GM12878 (cell line): ENCODE measurements around the gene RASSF8. TPM values are rescaled to one million over a fixed set of nuclear protein-coding genes. Genes with fewer than 3 reads are reported as not detected.

Experiments used
- ATAC-seq: fragments of 200-7000 bp; cut with Tn5 transposase; 3 replicates; pipeline ENCODE4 v1.9.1; 2020; ENCODE audit warnings: mild to moderate bottlenecking, moderate library complexity
- BruUV-seq: library from RNA; stranded (reverse); fragments of 400-500 nt; replicated peaks from 2 replicates; lab custom pipeline; 2021; lab: Mats Ljungman, UMichigan
- CTCF ChIA-PET: fragments of 300-600 bp; sonication (Branson Sonifier 250); formaldehyde crosslinking; extraction: SDS; loops from one replicate; lab custom pipeline; 2021; ENCODE audit warnings: inconsistent platforms; lab: Yijun Ruan, JAX
- POLR2A ChIA-PET: fragments of 350-600 bp; formaldehyde crosslinking; extraction: SDS; loops from one replicate; lab custom pipeline; 2021; ENCODE audit warnings: inconsistent platforms; lab: Charles Lee
- RAD21 ChIA-PET: fragments of 300-600 bp; sonication (Branson Sonifier 250); formaldehyde crosslinking; loops from one replicate; lab custom pipeline; 2023; ENCODE audit warnings: antibody characterized with exemption; ENCODE audit not compliant: unreplicated experiment; lab: Charles Lee
- SMC1A ChIA-PET: fragments of 300-600 bp; sonication (Branson Sonifier 250); formaldehyde crosslinking; loops from one replicate; lab custom pipeline; 2023; ENCODE audit not compliant: unreplicated experiment, uncharacterized antibody; lab: Charles Lee
- DNase-seq: peaks from one replicate; pipeline ENCODE4 v3.0.0-alpha.2; 2011; ENCODE audit warnings: low read depth, low spot score
- FAIRE-seq: peaks from 3 replicates; lab custom pipeline; 2011; peaks lifted over from hg19 to GRCh38; lab: Jason Lieb, UNC
- H2AFZ ChIP-seq: 2 replicates; pipeline ENCODE4 v1.6.0; 2011; ENCODE audit warnings: low read depth, low read length, control low read depth; ENCODE audit not compliant: control insufficient read depth
- H3K27ac ChIP-seq: 2 replicates; pipeline ENCODE4 v1.5.1; 2011; ENCODE audit warnings: control low read depth; ENCODE audit not compliant: control insufficient read depth, insufficient read depth
- H3K27me3 ChIP-seq, 2 experiments: replicated peaks in 1 of 2; 2 replicates each; pipeline versions ENCODE4 v1.6.0 to v1.6.1; 2011; ENCODE audit warnings: low read length in 1 of 2; ENCODE audit not compliant: control insufficient read depth in 2 of 2, insufficient read depth in 2 of 2
- H3K36me3 ChIP-seq, 2 experiments: 2 replicates each; pipeline ENCODE4 v1.5.1; 2011; ENCODE audit warnings: low read length in 1 of 2; ENCODE audit not compliant: control insufficient read depth in 2 of 2, insufficient read depth in 2 of 2
- H3K4me1 ChIP-seq: 2 replicates; pipeline ENCODE4 v1.6.1; 2011; ENCODE audit warnings: mild to moderate bottlenecking, low read length, moderate library complexity, mixed read lengths; ENCODE audit not compliant: control insufficient read depth, insufficient read depth
- H3K4me2 ChIP-seq: 2 replicates; pipeline ENCODE4 v1.6.0; 2011; ENCODE audit warnings: control low read depth; ENCODE audit not compliant: control insufficient read depth, insufficient read depth
- H3K4me3 ChIP-seq: fragments of 200-600 bp; sonication (generic); 2 replicates; pipeline ENCODE4 v1.5.1; 2016
- H3K79me2 ChIP-seq: 2 replicates; pipeline ENCODE4 v1.6.0; 2011; ENCODE audit warnings: low read length; ENCODE audit not compliant: control insufficient read depth, insufficient read depth
- H3K9ac ChIP-seq: 2 replicates; pipeline ENCODE4 v1.8.0; 2011; ENCODE audit warnings: low read length, control low read depth, mixed read lengths; ENCODE audit not compliant: control insufficient read depth, insufficient read depth
- H3K9me3 ChIP-seq: replicated peaks from 3 replicates; pipeline ENCODE4 v1.5.1; 2011; ENCODE audit warnings: mild to moderate bottlenecking, low read length; ENCODE audit not compliant: control insufficient read depth, insufficient read depth
- H4K20me1 ChIP-seq: 2 replicates; pipeline ENCODE4 v1.6.0; 2011; ENCODE audit not compliant: control insufficient read depth, insufficient read depth
- BCLAF1 ChIP-seq: fragments of 450-650 bp; IDR thresholded peaks from 2 replicates; pipeline ENCODE4 v1.6.1; 2017; ENCODE audit warnings: antibody characterized with exemption, mild to moderate bottlenecking, moderate library complexity
- IKZF1 ChIP-seq: fragments of 450-650 bp; conservative IDR thresholded peaks from 2 replicates; pipeline ENCODE4 v1.6.1; 2017; ENCODE audit warnings: antibody characterized with exemption, mild to moderate bottlenecking
- IKZF2 ChIP-seq, 2 experiments: fragments of 450-650 bp; IDR thresholded peaks; 2 replicates each; pipeline ENCODE4 v1.6.1; 2017; ENCODE audit warnings: mild to moderate bottlenecking in 2 of 2, moderate library complexity in 2 of 2
- PML ChIP-seq: IDR thresholded peaks from 2 replicates; pipeline ENCODE4 v1.6.1; 2012; ENCODE audit warnings: low read length, inconsistent platforms
- POLR2A ChIP-seq: IDR thresholded peaks from 2 replicates; pipeline ENCODE4 v1.6.1; 2011; ENCODE audit warnings: low read depth, mild to moderate bottlenecking, low read length
- RB1 ChIP-seq: fragments of 450-650 bp; formaldehyde crosslinking; IDR thresholded peaks from 2 replicates; pipeline ENCODE4 v1.6.1; 2017; ENCODE audit warnings: mild to moderate bottlenecking, borderline replicate concordance
- TAF1 ChIP-seq: IDR thresholded peaks from 2 replicates; pipeline ENCODE4 v1.6.1; 2011; ENCODE audit warnings: mild to moderate bottlenecking, low read depth, low read length, borderline replicate concordance
- TCF7 ChIP-seq: IDR thresholded peaks from 2 replicates; pipeline ENCODE4 v1.6.1; 2014; ENCODE audit warnings: antibody characterized with exemption, borderline replicate concordance
- WGBS: methylation state at CpG from one replicate; pipeline ENCODE4 v1.1.6; 2016; ENCODE audit warnings: low lambda C conversion rate; ENCODE audit not compliant: insufficient replicate concordance, insufficient coverage; ENCODE audit errors: missing lambda C conversion rate; 5-methylcytosine and 5-hydroxymethylcytosine counted together
- in situ Hi-C: fragments of 300-500 bp; cut with MboI; formaldehyde crosslinking; loops from 9 replicates; pipeline ENCODE4 v1.14.3; 2018; ENCODE audit warnings: mixed read lengths
- intact Hi-C: fragments of 100-400 bp; cut with micrococcal nuclease; formaldehyde crosslinking; loops from one replicate; pipeline ENCODE4 v1.14.2; 2022; ENCODE audit not compliant: unreplicated experiment
- polyA plus RNA-seq, 11 experiments: library from polyadenylated mRNA; depleted of rRNA in 4 of 11; unstranded in 6 of 11; stranded (reverse) in 5 of 11; fragments of >200 nt; fragmentation: Nextera tagmentation in 4 of 11; fragmentation: Illumina TruSeq in 1 of 11; extraction: Ambion mirVana in 4 of 11; extraction: Trizol in 1 of 11; gene quantifications; 1 replicate in 1 of 11; 2 replicates in 10 of 11; pipeline versions ENCODE4 v1.2.1 to v1.2.3, GENCODE V29; 2011 to 2016; ENCODE audit warnings: inconsistent platforms in 2 of 11, missing spikeins in 2 of 11, low read depth in 1 of 11
- total RNA-seq, 4 experiments: library from RNA; depleted of rRNA in 3 of 4; stranded (reverse); fragments of >200 nt in 3 of 4; fragmentation: Illumina TruSeq in 1 of 4; extraction: Trizol in 1 of 4; gene quantifications; 2 replicates each; pipeline versions ENCODE4 v1.2.1 to v1.2.3, GENCODE V29; 2013 to 2021
- TF ChIP-seq, protein P1 (sequence below): fragments of 450-650 bp; IDR thresholded peaks from 2 replicates; pipeline ENCODE4 v1.6.1; 2017; ENCODE audit warnings: mild to moderate bottlenecking
- TF ChIP-seq, protein P2 (sequence below): IDR thresholded peaks from 2 replicates; pipeline ENCODE4 v1.6.1; 2012; ENCODE audit warnings: improper control_type of control experiment, low read depth, low read length; ENCODE audit not compliant: insufficient replicate concordance
- TF ChIP-seq, protein P3 (sequence below): IDR thresholded peaks from 2 replicates; pipeline ENCODE4 v1.6.1; 2012; ENCODE audit warnings: low read depth, low read length, improper control_type of control experiment
- TF ChIP-seq, protein P4 (sequence below): IDR thresholded peaks from 2 replicates; pipeline ENCODE4 v1.6.1; 2012; ENCODE audit warnings: low read depth, low read length, improper control_type of control experiment

RASSF8 gene
- total and polyA plus RNA-seq, 10 of the 15 experiments (the other 5 are each of a cell fraction or from before 2014, with no cell fraction given), result 0.06 to 0.18 (median 0.08) TPM; not detected in 6

GRCh38 chr12:26101350-26101734, 142.9 kb downstream of the RASSF8 start:
- no peaks in the 10 kb centered on the region for H3K9me3 ChIP-seq
- ChIA-PET POLR2A (interaction anchor here (1.4 kb wide), 1 partner anchor 15 kb away, joined by 3 read pairs; no protein-coding TSS in a partner anchor), SMC1A (interaction anchor here (1.2 to 4.5 kb wide), 3 partner anchors 10 to 323 kb away, joined by 4 to 29 read pairs (median 6); no protein-coding TSS in a partner anchor), RAD21 (interaction anchor here (2.0 to 3.8 kb wide), 2 partner anchors 17 to 22 kb away, joined by 5 to 19 read pairs; no protein-coding TSS in a partner anchor), CTCF (interaction anchor here (0.8 to 2.3 kb wide), 4 partner anchors 15 to 365 kb away, joined by 3 to 9 read pairs (median 6); no protein-coding TSS in a partner anchor)
- H3K9ac ChIP-seq, result no peak overlapping the region
- no peak overlapping the region for H2AFZ ChIP-seq
- no peaks in the 10 kb centered on the region for H3K79me2 ChIP-seq
- no peak overlapping the region for H3K4me2 ChIP-seq
- no peaks in the 10 kb centered on the region for H3K36me3 ChIP-seq
- no peaks in the 10 kb centered on the region for H3K4me1 ChIP-seq
- H3K27me3 ChIP-seq, result peaks cover 0 to 17% of the 10 kb centered on the region in 2 experiments; a peak in 3 of 4 replicates
- DNase-seq, result no peak
- intact Hi-C loops, result loop anchor here (5.0 kb wide), 1 partner anchor 416 kb away; no protein-coding TSS in a partner anchor
- FAIRE-seq, result no peak
- in situ Hi-C loops, result loop anchor here (25.0 kb wide), 1 partner anchor 536 kb away; no protein-coding TSS in a partner anchor
- ATAC-seq, result no peak
- no peak overlapping the region for H3K4me3 ChIP-seq
- BruUV-seq, result no TSS peak
- WGBS, result 58% methylated on average over 3 of the region's 3 CpGs
- no peaks in the 10 kb centered on the region for H4K20me1 ChIP-seq
- H3K27ac ChIP-seq, result no peak overlapping the region
- TF ChIP-seq, protein P1, sequence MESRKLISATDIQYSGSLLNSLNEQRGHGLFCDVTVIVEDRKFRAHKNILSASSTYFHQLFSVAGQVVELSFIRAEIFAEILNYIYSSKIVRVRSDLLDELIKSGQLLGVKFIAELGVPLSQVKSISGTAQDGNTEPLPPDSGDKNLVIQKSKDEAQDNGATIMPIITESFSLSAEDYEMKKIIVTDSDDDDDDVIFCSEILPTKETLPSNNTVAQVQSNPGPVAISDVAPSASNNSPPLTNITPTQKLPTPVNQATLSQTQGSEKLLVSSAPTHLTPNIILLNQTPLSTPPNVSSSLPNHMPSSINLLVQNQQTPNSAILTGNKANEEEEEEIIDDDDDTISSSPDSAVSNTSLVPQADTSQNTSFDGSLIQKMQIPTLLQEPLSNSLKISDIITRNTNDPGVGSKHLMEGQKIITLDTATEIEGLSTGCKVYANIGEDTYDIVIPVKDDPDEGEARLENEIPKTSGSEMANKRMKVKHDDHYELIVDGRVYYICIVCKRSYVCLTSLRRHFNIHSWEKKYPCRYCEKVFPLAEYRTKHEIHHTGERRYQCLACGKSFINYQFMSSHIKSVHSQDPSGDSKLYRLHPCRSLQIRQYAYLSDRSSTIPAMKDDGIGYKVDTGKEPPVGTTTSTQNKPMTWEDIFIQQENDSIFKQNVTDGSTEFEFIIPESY, result no peak
- TF ChIP-seq BCLAF1 (no peak), IKZF1 (no peak), TAF1 (no peak), TCF7 (no peak), IKZF2 (IDR thresholded peaks at IDR 0.05) (no peak), POLR2A (no peak), RB1 (no peak), PML (no peak)
- TF ChIP-seq, protein P2, sequence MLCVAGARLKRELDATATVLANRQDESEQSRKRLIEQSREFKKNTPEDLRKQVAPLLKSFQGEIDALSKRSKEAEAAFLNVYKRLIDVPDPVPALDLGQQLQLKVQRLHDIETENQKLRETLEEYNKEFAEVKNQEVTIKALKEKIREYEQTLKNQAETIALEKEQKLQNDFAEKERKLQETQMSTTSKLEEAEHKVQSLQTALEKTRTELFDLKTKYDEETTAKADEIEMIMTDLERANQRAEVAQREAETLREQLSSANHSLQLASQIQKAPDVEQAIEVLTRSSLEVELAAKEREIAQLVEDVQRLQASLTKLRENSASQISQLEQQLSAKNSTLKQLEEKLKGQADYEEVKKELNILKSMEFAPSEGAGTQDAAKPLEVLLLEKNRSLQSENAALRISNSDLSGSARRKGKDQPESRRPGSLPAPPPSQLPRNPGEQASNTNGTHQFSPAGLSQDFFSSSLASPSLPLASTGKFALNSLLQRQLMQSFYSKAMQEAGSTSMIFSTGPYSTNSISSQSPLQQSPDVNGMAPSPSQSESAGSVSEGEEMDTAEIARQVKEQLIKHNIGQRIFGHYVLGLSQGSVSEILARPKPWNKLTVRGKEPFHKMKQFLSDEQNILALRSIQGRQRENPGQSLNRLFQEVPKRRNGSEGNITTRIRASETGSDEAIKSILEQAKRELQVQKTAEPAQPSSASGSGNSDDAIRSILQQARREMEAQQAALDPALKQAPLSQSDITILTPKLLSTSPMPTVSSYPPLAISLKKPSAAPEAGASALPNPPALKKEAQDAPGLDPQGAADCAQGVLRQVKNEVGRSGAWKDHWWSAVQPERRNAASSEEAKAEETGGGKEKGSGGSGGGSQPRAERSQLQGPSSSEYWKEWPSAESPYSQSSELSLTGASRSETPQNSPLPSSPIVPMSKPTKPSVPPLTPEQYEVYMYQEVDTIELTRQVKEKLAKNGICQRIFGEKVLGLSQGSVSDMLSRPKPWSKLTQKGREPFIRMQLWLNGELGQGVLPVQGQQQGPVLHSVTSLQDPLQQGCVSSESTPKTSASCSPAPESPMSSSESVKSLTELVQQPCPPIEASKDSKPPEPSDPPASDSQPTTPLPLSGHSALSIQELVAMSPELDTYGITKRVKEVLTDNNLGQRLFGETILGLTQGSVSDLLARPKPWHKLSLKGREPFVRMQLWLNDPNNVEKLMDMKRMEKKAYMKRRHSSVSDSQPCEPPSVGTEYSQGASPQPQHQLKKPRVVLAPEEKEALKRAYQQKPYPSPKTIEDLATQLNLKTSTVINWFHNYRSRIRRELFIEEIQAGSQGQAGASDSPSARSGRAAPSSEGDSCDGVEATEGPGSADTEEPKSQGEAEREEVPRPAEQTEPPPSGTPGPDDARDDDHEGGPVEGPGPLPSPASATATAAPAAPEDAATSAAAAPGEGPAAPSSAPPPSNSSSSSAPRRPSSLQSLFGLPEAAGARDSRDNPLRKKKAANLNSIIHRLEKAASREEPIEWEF, result no peak
- TF ChIP-seq, protein P3, sequence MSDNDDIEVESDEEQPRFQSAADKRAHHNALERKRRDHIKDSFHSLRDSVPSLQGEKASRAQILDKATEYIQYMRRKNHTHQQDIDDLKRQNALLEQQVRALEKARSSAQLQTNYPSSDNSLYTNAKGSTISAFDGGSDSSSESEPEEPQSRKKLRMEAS, result no peak
- TF ChIP-seq, protein P4, sequence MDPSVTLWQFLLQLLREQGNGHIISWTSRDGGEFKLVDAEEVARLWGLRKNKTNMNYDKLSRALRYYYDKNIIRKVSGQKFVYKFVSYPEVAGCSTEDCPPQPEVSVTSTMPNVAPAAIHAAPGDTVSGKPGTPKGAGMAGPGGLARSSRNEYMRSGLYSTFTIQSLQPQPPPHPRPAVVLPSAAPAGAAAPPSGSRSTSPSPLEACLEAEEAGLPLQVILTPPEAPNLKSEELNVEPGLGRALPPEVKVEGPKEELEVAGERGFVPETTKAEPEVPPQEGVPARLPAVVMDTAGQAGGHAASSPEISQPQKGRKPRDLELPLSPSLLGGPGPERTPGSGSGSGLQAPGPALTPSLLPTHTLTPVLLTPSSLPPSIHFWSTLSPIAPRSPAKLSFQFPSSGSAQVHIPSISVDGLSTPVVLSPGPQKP, result no peak
